GM18870 (cell line): ENCODE results near the gene SCYGR3.
"Not testable (repeated sequence)": the region's sequence is repeated elsewhere in the genome, so short reads cannot be mapped to it uniquely, and the experiment has no call there.

ENCODE experiments used
- ATAC-seq: cut with Tn5 transposase; IDR thresholded peaks from one replicate; pipeline ENCODE4 v1.9.1; 2021; ENCODE audit warnings: moderate library complexity; ENCODE audit not compliant: unreplicated experiment

The SCYGR3 gene

GRCh38 chr2:227614246-227614645 is 394 bp downstream of the SCYGR3 start:
- no peak for ATAC-seq

DNA sequence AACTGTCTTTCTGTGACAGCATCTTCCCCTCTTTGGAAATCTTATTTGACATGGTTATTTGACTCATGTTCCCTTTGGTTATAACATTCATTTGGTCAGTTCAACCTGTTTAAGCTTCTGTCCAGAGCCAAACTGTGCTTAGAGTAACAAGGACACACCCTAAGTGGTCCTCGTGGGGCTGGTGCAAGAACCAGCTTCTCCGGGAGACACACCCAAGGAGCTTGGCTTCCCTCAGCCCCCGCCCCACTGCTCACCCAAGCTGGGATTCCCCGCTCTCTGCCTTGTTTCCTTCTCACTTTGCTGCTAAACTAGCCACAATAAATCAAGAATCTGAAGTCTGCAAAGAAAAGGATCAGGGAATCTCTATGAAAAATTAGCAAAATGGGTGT is 1.4 kb downstream of the SCYGR3 start:
- ATAC-seq = no peak

- ATAC-seq = no peak
Measured at GRCh38 chr2:227612546-227613271, 1.9 kb downstream of the SCYGR3 start.

- ATAC-seq = peak; percentile 43
Measured at GRCh38 chr2:227610123-227610522, 4.5 kb downstream of the SCYGR3 start.

- peak; percentile 53 for ATAC-seq
Measured at GRCh38 chr2:227608561-227609338, 5.9 kb downstream of the SCYGR3 start.

GRCh38 chr2:227607941-227608340 is 6.7 kb downstream of the SCYGR3 start:
- no peak for ATAC-seq

- no peak for ATAC-seq
Measured at GRCh38 chr2:227606476-227606875, 8.2 kb downstream of the SCYGR3 start.

DNA sequence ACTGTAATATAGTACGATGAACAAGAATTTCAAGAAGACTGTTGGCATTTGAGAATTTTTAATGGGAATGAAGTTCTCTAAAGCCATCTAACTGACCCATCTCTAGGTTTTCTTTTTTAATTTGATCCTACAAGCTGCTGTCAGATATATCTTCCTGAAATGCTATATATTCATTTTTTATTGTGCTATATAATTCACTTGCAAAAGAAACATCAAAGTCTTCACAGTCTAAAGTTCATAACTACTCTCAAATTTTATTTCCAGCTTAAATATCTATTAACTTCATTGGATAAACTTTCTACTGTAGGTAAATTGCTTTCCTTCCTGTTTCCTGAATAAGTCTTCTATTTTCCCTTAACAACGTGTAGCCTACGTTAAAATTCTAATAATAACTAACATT is 12.3 kb downstream of the SCYGR3 start:
- ATAC-seq = no peak

DNA sequence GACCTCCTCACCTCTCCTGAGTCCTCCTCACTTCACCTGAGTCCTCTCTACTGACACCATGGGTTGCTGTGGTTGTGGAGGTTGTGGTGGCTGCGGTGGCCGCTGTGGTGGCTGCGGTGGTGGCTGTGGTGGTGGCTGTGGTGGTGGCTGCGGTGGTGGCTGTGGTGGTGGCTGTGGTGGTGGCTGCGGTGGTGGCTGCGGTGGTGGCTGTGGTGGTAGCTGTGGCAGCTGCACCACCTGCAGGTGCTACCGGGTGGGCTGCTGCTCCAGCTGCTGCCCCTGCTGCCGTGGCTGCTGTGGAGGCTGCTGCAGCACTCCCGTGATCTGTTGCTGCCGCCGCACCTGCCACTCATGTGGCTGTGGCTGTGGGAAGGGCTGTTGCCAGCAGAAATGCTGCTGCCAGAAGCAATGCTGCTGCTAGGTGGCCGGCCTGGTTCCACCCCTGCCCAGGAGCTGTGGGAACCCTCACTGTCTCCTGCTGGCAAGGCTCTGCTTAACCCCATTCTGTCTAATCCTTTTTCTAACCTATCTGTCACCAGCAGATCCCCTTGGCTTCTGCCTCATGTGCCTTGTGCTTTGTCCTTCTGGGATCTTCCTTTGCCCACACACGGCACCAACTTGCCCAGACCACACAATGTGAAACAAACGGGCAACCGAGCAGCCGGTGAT is 15.7 kb downstream of the SCYGR3 start, which contains the start of gene SCYGR2:
TSS of gene SCYGR2 (plus strand) at position 59 of the 669 bp plus-strand sequence. CDS start at position 59, 0 bp downstream.
- ATAC-seq = not testable (repeated sequence)

DNA sequence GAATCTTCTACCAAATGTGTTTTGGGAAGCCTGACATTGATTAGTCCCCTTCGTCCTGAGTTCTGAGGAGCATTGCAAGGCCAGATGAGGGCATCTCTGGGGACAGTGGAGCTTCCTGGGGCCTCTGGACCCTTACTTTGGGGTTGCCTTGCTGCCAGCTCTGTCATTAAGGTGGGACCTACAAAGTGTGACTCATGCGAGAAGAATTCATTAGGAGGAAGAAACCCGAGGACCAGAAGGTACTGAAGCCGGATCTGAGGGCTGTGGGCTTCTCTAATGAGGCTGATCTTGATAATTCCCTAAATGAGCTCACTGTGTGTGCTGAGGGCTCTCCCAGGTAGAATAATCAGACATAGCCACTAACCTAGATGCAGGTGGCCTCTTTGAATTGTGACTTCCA is 16.6 kb downstream of the SCYGR3 start:
- ATAC-seq = no peak

DNA sequence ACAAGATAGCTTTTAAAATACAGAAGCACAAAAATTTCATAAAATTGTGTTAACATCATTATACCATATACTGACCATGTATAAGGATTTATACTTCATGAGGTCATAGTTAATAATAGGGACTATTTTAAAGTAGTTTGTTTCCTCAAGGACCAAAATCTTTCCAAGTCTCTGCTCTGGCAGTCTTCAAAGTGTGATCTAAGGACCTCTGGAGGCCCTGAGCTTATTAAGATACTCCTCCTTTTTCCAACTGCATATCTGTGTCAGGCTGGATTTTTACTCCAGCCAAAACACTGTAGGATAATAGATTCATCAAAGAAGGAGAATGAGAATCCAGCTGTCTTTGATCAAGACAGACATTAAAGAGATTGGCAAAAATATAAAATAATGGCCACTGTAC is 17.6 kb downstream of the SCYGR3 start:
- no peak for ATAC-seq

DNA sequence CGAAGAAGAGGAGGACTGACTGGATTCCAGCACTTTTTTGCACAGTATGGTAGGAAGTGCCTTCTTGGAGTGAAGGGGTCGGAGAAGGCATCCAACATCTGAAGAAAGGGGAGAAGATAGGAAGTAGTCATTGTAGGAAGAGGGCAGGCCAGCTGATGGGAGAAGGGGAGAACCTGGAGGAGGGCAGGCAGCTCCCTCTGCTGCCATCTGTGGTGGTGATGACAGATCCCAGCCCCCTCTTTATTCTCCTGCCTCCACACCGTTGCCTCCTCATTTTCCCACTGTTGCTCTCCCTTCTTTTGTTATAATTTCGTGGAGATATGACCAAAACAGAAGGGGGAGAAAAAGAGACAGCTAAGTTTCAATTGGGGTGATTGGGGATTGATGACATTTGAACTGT is 18.8 kb downstream of the SCYGR3 start:
- ATAC-seq = no peak

GRCh38 chr2:227592694-227593387 is 21.8 kb downstream of the SCYGR3 start:
- peak; percentile 72 for ATAC-seq

DNA sequence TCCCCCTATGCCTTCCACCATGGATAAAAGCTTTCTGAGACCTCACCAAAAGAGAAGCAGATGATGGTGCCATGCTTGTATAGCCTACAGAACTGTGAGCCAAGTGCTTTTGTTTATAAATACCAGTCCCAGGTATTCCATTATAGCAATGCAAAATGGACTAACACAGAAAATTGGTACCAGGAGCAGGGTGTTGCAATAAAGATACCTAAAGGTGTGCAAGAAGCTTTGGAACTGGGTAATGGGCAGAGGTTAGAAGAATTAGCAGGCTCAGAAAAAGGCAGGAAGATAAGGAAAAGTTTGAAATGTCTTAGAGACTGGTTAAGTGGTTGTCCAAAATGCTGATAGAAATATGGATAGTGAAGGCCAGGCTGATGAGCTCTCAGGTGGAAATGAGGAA is 32.3 kb downstream of the SCYGR3 start:
- ATAC-seq = no peak

DNA sequence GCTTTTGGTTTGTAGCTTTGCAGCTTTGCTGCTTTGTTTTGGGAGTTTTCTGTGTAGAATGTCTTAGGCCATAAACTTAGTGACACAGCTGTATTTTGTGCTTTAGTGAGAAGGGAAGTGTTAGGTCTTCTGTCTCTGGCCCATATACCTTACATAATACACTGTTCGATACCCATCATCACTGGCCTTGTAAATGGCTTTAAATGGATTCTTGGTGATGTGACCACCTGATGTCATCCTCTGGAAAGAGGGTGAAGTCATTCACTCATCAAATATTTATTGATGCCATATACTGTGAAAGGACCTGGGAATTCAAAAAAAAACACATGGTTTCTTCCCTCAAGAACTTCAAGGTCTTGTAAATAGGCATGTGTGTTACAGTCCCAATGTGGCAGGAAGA is 34.8 kb downstream of the SCYGR3 start:
- ATAC-seq = no peak

DNA sequence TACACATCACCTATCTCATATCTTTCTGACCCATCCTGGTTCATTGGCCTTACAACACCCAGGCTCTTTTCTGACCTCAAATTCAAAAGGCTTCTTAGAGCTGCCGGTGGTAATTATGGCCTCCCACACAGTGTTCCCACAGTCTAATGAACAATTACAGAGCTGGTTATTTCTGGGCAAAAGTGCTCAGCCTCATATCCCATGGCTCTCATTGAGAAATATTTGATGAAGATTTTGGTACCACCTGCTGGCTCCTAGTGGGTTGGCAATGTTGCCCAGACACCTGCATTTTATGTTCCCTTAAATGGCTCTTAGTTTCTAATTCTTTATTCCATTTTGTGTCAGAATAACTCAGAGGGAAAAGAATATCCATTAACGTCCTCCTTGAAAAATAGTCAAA is 36.0 kb downstream of the SCYGR3 start:
- ATAC-seq = no peak

- ATAC-seq = no peak
Measured at GRCh38 chr2:227577555-227577954, 37.1 kb downstream of the SCYGR3 start.

DNA sequence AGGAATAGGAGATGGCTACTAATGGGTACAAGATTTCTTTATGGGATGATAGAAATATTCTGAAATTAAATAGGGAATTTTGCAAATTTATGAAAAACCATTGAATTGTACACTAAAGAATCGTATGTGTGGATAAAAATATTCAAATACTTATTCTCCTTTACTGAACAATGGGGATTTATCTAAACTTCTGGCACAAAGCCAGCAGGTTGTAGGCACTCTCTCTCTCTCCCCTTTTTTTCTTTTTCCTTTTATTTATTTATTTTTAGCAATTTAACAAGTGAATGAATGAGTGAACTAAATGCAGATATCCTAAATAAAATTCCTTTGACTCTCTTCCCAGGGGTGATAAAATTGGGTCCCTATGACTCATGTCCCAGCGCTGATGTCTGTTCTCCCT is 37.8 kb downstream of the SCYGR3 start:
- ATAC-seq = no peak

DNA sequence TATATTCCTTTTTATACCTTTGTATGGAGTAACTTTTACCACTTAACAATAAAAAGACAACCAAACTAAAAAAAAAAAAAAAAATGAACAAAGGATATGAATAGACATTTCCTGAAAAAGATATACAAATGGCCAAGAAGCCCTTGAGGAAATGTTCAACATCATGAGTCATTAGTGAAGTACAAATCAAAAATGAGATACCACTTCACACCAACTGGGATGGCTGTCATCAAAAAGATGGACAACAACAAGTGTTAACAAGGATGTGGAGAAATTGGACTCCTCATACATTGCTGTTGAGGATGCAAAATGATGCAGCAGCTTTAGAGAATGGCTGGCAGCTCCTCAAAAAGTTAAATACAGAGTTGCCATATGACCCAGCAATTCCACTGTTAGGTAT is 38.5 kb downstream of the SCYGR3 start:
- ATAC-seq = no peak

GRCh38 chr2:227570615-227571014 is 44.0 kb downstream of the SCYGR3 start:
- no peak for ATAC-seq

- ATAC-seq = no peak
Measured at GRCh38 chr2:227568852-227569169, 45.8 kb downstream of the SCYGR3 start.
